Stimulated activated CD8-positive, alpha-beta memory T cell treated with anti-CD3 and anti-CD28 coated beads, Interleukin-7, amount 100 ng/mL, for 24 hours (primary cell): ENCODE results near the gene FNBP1.
"Not testable (repeated sequence)": the region's sequence is repeated elsewhere in the genome, so short reads cannot be mapped to it uniquely, and the experiment has no call there.

Experiments used
- DNase-seq: peaks from one replicate; pipeline ENCODE4 v3.0.0-alpha.2; 2020; ENCODE audit warnings: low read depth

Gene FNBP1

GRCh38 chr9:129952337-129952736, 90.7 kb downstream of the FNBP1 start:
- DNase-seq = no peak

- no peak for DNase-seq
Observed at GRCh38 chr9:129949821-129950220, 93.2 kb downstream of the FNBP1 start.

DNA sequence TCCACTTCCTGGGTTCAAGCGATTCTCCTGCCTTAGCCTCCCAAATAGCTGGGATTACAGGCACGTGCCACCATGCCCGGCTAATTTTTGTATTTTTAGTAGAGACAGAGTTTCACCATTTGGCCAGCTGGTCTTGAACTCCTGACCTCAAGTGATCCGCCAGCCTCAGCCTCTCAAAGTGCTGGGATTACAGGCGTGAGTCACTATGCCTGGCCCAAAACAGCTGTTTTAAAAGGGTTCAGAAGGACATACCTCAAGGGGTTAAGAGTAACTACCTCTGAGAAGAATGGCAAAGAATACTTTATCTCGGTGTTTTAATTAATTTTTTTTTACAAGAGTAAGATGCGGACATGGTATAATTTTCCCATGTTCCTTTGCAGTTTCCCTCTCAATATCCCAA, 94.4 kb downstream of the FNBP1 start:
- DNase-seq = not testable (repeated sequence)

DNA sequence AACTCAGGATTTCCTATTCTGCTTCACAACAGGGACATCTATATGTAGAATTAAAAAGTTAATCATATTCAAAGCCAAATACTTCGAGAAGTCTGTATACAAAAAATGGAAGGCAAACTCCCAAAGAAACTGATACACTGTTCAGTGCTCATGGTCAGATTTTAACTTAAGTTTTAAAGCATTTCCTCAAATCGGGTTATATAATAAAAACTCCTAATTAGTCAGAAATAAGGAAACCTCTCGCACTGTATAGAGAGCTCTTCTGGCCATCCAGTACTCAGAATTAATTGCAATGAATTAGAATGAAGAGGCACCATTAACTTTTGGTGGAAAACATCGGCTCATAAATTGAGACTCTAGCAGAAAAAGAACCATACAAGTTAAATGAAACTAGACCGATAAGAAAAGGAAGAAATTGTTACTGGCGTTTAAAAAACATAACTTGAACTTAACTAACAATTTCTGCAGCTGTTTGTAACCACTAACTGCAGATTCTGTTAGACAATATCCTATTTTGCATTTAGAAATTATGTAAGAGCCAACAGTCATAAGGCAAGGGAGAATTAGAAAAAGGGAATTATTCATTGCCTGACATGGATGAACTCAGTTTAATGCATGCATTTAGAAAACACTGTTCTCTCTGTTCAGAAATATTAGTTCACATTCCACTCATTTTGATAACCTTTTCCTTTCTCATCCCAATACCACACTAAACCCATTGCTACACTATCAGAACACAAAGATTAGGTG, 96.6 kb downstream of the FNBP1 start:
- DNase-seq = no peak

DNA sequence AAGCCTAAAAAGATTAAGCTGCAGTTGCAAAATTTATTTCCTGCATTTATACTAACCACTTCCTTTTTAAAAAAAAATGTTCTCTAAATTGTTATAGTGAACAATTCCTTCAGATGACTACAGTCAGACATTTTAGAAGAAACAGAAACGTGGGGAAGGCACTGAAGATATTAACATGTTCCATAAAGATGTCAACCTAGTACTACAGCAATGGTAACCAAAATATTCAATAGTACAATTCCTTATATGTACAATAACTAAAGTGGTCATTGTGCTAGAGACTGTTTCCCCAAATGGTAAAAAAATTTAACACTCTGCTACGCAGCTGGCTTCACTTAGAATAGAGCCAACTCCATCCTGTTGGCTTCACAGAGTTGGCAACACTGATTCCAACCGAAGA, 97.7 kb downstream of the FNBP1 start:
- DNase-seq = no peak

GRCh38 chr9:129944506-129945116, 98.4 kb downstream of the FNBP1 start:
- DNase-seq = no peak

- DNase-seq = no peak
Observed at GRCh38 chr9:129939431-129939830, 103.6 kb downstream of the FNBP1 start.

GRCh38 chr9:129938291-129938979, 104.6 kb downstream of the FNBP1 start:
- DNase-seq = no peak

- not testable (repeated sequence) for DNase-seq
Observed at GRCh38 chr9:129937879-129938278, 105.1 kb downstream of the FNBP1 start.

GRCh38 chr9:129936222-129936621, 106.8 kb downstream of the FNBP1 start:
- no peak for DNase-seq

GRCh38 chr9:129934780-129935179, 108.2 kb downstream of the FNBP1 start:
- no peak for DNase-seq

GRCh38 chr9:129934041-129934591, 108.9 kb downstream of the FNBP1 start:
- DNase-seq = no peak

- DNase-seq = no peak
Observed at GRCh38 chr9:129933185-129934040, 109.6 kb downstream of the FNBP1 start.

DNA sequence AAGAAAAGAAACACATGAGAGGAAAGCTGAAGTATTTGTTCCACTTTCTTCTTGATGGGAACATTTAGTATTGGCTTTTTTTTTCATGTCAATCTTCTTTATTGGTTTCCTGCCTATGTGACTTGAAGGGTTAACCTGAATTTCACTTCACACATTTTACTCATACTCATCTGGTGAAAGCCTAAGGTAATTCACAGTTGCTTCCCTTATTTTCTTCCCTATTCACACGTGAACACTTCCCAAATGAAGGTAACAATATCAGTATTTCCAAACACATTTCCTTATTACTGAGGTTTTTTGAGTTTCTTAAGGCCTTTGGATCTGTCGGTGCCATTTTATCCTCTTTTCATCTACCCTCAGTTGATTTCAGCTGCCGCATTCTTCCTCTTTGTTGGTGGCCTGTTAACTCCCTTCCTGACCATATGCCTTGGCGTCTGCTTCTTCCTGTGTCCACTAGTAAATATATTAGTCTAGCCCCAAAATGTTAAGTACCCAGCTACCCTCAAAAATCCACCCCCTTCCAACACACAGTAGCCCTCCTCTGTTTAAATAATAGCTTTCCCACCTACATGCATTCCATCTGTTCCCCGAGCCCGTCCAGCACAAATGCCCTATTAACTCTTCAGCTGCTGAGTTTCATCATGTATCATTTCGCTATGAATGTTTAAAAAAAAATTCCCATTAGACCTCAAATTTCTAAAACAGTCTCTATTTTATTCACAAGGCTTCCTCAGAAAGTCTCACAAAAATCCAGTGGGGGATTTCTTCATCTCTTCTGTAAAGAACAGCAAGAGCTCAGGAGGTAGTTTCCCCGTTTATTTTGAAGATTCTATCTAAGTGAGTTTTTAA, 110.5 kb downstream of the FNBP1 start:
- DNase-seq = no peak

GRCh38 chr9:129930743-129931142, 112.2 kb downstream of the FNBP1 start:
- no peak for DNase-seq

GRCh38 chr9:129929496-129930125, 113.4 kb downstream of the FNBP1 start:
- no peak for DNase-seq

GRCh38 chr9:129923589-129923988, 119.4 kb downstream of the FNBP1 start:
- no peak for DNase-seq

GRCh38 chr9:129921905-129922304, 121.1 kb downstream of the FNBP1 start:
- DNase-seq = no peak

DNA sequence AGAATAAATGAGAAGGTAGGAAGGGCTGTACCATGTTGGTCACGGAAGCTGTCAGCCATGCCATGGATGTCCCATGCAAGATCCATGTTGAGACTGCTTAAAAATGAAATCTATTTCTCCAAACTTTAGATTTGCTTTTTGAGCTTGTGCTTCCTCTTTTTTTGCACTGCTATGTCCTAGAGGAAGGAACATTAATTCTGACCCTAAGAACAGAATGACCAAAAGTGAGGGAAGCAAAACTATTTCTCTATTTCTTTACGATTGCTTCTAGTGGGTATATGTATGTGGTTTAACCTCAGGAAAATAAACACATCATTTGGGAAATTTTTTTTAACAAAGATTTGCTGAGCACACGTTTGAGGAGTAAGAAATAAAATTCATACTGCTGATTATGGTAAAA, 123.1 kb downstream of the FNBP1 start:
- DNase-seq = no peak

DNA sequence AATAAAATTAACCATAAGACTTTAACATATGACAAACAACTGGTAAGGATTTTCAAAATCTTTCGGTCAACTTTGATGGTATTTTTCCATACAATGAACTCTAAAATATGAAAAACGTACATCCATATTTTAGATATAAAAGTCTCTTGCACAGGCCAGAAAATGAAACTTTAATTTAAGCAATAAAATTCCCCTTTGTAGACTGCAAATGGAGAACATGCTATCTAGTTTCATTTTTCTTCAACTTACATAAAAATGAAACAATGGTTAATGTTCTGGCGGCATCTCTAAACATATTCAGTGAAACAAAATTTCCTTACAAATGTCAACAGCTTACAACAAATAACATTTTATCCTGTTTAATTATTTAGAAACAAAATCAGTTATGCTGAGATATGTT, 123.7 kb downstream of the FNBP1 start:
- no peak for DNase-seq
